GM04503 (cell line): ENCODE results near the gene SLC7A4.
"Not testable (repeated sequence)": the region's sequence is repeated elsewhere in the genome, so short reads cannot be mapped to it uniquely, and the experiment has no call there.

ENCODE experiments used
- DNase-seq: peaks from one replicate; pipeline ENCODE4 v3.0.0-alpha.2; 2012; ENCODE audit warnings: low read depth

Gene SLC7A4

DNA sequence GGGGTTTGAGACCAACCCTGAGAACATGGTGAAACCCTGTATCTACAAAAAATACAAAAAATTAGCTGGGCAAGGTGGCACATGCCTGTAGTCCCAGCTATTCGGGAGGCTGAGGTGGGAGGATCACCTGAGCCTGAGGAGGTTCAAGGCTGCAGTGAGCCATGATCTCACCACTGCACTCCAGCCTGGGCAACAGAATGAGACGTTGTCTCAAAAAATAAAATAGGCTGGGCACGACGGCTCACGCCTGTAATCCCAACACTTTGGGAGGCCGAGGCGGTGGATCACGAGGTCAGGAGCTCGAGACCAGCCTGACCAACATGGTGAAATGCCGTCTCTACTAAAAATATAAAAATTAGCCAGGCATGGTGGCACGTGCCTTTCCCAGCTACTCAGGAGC is 32.1 kb upstream of the SLC7A4 start:
- not testable (repeated sequence) for DNase-seq

DNA sequence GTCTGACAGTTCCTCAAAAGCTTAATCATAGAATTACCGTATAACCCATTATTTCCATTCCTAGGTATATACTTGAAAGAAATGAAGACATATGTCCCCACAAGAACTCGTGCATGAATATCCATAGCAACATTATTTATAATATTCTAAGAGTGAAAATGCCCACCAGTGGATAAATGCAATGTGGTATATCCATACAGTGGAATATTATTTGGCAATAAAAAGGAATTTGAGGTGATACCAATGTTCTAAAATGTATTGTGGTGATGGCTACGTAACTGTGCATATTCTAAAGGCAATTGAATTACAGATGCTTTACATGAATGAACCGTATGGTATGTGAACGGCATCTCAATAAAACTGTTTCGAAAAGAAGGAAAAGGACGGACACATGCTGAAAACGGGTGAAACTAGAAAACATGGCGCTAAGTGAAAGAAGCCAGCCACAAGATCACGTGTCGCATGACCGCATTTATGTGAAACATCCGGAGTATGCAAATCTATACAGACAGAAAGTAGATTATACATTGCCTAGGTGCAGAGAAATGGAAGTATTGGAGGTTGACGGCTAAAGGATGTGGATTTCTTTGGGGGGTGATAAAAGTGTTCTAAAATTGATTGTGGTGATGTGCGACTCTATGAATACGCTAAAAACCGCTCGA is 29.4 kb upstream of the SLC7A4 start:
- not testable (repeated sequence) for DNase-seq

DNA sequence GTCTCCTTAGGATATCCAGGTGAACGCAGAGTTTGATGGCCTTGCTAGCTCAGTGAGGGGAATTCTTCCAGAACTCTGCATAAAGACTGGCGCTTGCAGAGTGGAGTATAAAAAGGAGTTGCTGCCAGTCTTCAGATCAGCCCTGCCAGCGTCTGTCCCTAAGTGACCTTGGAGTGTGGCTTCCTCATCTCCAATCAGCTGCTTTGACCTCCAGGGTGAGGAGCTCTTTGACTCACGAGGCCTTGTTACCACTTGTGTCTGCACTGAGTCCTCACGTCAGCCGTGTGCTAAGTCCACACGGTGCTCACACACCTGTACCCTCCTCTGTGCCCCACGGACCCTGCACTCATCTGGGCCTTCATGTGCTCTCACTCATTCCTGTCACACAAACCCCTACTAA is 28.0 kb upstream of the SLC7A4 start:
- DNase-seq, result not testable (repeated sequence)

- no peak for DNase-seq
Observed at GRCh38 chr22:21055880-21056319, 23.5 kb upstream of the SLC7A4 start.

DNA sequence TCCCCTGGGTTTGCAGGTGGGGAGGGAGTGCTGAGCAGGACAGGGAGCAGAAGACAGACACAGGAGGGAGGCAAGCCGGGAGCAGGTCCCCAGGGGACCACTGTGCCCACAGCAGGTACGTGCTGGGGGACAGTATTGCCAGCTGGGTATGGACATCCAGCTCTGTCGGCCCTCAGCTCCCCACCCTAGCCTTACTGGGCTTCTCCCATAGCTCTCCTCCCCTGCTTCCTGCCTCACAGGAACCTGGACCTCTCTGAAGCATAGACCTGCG is 23.1 kb upstream of the SLC7A4 start:
- DNase-seq, result no peak

DNA sequence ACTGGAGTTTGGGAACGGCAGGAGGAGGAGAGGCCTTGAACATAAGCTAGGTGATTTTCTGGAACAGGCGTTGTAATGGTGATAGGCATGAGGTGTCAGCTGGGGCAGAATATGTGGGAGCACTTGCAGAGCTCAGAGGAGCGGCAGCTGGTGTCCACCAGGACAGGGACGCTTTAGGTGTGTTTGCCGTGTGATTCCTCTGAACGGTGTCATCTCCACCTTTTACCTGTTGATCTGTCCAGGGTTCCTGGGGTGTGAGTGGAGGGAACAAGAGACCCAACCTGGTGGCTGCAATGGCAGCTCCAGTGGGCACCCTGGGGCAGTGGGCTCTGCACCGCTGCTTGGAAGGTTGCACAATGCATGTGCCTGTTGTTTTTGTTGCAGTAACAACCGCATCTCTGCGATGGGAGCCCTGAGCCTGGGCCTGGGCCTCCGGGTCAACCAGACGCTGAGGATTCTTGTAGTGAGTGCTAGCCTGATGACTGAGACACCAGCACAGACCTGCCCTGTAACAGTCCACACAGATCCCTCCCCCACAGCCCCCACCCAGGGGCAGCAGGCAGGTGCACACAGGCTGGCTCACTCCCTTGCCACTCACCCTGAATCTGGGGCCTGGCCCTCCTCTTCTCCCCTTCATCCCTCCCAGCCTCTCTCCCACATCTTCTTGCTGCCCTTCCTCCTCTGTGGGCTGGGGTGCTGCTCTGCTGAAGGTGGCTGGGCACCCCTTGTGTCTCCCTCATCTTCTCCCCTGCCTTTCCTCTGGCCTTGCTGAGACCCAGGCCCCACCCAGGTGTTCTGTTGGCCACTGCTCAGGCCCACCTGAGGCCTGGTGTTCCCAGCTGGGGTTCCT is 22.6 kb upstream of the SLC7A4 start:
- no peak for DNase-seq

GRCh38 chr22:21054046-21054713 is 21.8 kb upstream of the SLC7A4 start:
- DNase-seq, result no peak

- no peak for DNase-seq
Observed at GRCh38 chr22:21052715-21053459, 20.5 kb upstream of the SLC7A4 start.

DNA sequence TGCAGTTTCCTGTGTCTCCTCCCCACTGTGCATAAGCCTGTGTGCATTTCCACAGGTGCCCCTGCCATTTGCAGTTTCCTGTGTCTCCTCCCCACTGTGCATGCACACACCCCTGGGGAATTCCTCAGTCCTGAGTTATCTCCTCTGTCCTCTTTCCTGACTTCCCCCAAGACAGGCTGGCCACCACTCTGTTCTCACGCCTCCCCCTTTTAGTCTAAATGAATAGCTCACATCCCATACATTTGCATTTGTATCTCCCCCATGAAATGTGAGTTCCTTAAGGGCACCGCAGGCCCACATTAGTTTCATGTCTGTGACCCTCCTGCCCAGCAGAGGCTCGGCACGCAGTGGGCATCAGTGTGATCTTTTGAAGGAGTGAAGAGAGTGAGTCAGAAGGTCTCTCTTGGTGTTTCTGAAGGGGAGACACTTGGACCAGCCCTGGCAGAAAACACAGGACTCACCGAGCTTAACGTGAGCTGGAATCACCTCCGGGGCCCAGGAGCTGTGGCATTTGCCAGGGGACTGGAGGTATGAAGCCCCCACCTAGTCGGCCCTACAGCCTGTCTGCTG is 19.6 kb upstream of the SLC7A4 start:
- DNase-seq, result no peak

DNA sequence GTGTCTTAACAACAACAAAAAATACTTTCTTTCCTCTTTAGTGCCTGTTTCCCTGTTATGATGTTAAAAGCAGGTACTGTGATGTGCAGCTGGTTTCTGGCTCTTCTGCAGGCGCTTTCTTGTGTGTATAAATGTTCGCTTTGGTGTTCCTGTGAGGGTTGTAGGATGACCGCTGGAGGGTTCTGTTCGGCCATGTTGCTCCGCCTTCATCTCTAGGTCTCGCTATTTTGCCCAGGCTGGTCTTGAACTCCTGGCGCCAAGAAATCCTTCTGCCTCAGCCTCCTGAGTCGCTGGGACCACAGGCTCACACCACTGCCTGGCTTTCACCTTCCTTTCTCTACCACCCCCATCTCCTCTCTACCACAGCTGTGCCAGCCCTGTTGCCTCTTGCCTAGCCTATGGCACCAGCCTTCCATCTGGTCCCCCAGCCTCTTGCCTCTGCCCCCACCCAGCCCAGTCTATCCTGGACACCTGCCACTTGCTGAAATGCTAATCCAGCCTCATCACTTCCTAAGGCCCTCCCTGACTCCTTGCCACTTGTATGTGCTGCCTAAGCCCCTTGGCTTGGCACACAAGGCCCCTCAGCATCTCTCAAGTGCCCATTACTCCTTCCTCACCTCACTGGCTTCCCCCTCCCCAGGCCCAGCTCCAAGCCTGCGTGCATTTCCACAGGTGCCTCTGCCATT is 18.9 kb upstream of the SLC7A4 start:
- no peak for DNase-seq

- not testable (repeated sequence) for DNase-seq
Observed at GRCh38 chr22:21048965-21049364, 16.6 kb upstream of the SLC7A4 start.

DNA sequence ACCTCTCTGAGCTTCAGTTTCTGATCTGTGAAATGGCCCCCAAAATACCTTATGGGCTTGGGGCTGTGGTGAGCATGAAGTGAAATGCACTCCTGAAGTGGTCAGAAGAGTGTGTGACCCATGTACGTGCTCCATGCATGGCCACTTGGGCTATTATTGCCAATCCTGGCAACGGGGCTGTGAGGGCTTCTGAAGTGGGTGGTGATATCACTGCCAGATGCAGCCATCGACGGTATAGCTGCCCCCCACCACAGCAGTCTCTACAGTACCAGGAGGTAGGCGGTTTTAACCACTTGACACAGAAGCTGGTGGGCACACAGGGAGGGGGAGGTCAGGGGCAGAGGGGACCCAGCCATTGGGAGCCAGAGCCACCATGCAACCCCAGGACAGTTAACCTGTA is 16.1 kb upstream of the SLC7A4 start:
- DNase-seq, result not testable (repeated sequence)

DNA sequence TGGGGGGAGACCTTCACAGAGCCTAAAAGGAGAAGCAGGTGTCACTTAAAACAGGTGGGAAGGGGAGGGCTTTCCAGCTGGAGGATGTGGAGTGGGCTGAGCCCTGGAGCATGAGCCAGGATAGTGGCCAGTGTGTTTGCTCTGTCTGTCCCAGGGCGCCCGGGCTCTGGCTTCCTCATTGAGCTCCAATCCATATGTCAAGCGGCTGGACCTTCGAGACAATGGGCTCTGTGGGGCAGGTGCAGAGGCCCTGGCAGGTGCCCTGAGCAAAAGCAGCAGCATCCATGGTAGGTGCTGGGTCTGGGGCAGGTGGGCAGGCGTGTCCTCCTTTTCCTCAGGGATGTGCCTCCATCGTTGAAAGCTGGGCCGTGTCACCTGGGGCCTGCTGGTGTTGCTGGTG is 15.4 kb upstream of the SLC7A4 start:
- DNase-seq, result no peak

DNA sequence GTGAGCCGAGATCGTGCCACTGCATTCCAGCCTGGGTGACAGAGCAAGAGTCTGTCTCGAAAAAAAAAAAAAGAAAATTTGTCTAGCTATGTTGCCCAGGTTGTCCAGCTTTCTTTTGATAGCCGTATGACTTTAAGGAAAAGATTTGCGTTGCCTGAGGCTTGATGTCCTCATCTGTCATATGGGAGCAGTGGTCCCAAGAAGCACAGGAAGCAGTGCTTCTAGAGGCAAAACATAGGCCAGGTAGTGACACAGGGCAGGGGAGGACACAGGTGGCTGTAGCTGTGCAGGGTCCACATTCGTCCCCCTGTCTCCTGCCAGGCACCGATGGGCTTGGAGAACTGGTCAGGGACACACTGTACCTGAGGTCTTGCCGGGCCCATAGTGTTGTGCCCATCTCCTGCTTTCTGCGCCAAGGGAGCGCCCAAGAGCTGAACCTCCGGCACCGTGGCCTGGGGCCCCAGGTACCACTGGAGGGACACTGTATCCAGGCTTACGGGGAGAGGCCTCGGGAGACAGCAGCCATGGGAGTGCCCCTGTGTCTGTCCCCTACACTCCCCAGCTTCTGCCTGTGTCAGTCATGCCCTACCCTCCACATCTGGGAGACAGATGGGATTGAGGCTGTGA is 14.8 kb upstream of the SLC7A4 start:
- DNase-seq, result no peak

DNA sequence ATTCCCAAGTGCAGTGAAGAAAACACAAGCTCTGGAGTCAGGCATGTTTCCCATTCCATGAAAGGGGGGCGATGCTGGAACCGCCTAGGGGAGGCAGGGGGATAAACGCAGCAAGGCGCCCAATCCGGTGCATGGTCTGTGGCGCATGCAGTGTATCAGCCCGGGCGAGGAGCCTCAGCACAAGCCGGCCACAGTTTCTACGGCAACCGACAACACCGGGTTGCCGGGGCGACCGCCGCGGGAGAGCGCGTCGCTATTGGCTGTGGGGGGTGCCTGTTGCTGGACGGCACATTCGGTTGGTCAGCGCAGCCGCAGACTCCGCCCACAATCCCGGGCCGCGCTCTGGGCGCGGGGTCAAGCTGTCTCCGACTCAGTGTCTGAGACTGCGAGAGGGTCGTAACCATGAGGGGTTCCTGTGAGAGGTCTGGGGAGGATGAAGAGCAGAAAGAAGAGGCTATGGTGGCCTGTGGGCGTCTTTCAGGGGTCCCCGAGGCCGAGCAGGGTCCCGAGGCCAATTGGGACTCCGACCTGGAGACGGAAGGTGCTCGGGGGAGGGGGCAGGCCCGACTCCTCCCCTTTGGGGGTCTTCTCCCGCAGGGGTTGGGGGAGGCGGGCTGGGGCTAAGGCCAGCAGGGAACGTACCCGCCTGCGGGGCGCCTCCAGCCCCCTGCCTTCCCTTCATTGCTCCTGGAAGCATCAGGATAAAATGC is 13.4 kb upstream of the SLC7A4 start, which contains the start of gene LRRC74B:
Gene LRRC74B (plus strand): TSS at position 362 of the 710 bp plus-strand sequence. CDS start 41 bp downstream, at position 403.
- peak; percentile 62 for DNase-seq

DNA sequence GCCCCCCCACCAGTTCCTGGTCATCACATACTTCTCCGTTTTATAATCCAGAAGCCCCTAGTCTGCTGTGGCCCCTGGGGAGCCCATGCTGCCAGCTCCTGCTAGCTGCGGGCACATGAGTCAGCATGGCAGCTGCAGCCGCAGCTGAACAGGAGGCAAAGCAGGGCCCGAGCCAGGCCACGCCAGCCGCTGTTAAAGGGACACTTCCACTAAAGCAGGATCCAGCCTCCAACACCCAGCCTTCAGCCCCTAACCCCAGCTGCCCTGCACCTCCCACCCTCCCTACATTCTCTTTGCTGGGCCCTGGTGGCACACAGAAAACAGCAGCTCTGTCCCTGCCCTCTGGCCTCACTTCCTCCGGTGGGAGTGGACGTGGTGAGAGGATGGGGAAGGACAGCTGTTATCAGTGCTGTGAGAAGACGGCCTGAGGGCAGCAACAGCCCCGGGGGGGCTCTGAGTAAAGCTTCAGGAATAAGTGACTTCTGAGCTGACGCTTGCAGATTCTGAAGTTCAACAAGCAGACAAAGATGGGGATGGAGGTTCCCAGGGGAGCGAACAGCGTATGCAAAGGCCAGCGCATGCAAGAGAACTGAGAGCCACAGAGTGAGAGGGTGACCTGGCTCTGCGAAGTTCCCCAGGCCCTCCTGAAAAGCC is 12.7 kb upstream of the SLC7A4 start:
- no peak for DNase-seq

GRCh38 chr22:21043860-21044535 is 11.6 kb upstream of the SLC7A4 start:
- DNase-seq, result no peak

- no peak for DNase-seq
Observed at GRCh38 chr22:21042978-21043859, 10.9 kb upstream of the SLC7A4 start.
